Measurements from ENCODE around the gene OLA1. TPM values are rescaled to one million over a fixed set of nuclear protein-coding genes. Genes with fewer than 3 reads are reported as not detected.

The OLA1 gene
- total RNA-seq, 4 donors from 2014 or later = 40.4 to 54.1 (median 50.6) TPM

DNA sequence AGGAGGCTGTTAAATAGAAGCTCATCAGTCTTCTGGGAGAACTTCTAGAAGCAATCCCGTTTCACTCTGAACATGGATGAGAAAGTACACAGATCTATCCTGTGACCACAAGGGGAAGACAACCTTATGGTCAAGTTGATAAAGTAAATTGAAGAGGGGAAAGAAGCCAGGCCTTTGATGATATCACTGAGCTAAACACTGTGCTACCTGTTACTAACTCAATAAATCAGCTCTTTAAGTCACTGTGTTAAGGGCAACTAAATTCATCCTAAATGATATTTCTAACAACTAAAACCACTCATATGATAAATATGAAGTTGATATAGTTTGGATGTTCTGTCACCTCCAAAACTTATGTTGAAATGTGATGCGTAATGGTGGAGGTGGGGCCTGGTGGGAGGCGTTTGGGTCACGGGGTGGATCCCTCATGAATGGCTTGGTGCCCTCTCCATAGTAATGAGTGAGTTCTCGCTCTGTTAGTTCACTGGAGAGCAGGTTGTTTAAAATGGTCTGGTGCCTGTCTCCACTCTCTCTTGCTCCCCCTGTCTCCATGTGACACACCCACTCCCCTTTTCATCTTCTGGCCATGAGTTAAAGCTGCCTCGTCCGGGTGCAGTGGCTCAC lies 23.6 kb downstream of the OLA1 start:
- DNase-seq (ENCODE audit: low spot score) (no peak), ATAC-seq (ENCODE audit: low FRiP score) (no peak)
- TF ChIP-seq, protein P1, sequence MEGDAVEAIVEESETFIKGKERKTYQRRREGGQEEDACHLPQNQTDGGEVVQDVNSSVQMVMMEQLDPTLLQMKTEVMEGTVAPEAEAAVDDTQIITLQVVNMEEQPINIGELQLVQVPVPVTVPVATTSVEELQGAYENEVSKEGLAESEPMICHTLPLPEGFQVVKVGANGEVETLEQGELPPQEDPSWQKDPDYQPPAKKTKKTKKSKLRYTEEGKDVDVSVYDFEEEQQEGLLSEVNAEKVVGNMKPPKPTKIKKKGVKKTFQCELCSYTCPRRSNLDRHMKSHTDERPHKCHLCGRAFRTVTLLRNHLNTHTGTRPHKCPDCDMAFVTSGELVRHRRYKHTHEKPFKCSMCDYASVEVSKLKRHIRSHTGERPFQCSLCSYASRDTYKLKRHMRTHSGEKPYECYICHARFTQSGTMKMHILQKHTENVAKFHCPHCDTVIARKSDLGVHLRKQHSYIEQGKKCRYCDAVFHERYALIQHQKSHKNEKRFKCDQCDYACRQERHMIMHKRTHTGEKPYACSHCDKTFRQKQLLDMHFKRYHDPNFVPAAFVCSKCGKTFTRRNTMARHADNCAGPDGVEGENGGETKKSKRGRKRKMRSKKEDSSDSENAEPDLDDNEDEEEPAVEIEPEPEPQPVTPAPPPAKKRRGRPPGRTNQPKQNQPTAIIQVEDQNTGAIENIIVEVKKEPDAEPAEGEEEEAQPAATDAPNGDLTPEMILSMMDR (IDR thresholded peaks at IDR 0.05) = no peak

DNA sequence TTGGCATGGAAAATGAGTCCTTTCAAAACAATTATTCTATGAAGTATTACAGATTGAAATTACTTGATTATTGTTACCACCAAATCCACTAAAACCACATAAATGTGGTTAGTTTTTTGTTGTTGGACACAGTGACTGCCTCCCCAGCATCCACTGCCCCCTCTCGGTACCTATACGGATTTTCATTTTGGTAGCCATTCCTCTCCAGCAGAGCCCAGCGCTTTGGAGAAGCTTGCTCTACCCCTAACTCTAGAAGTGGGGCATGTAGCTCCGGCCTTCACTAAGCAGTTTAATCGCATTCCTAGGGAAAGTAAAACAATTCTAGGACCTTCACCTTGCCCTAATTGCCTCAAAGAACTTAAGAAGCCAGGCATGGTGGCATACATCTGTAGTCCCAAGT lies 24.2 kb downstream of the OLA1 start:
- no peak for DNase-seq (ENCODE audit: low spot score)
- ATAC-seq (ENCODE audit: low FRiP score) = no peak
- TF ChIP-seq, protein P1 (IDR thresholded peaks at IDR 0.05) = no peak

DNA sequence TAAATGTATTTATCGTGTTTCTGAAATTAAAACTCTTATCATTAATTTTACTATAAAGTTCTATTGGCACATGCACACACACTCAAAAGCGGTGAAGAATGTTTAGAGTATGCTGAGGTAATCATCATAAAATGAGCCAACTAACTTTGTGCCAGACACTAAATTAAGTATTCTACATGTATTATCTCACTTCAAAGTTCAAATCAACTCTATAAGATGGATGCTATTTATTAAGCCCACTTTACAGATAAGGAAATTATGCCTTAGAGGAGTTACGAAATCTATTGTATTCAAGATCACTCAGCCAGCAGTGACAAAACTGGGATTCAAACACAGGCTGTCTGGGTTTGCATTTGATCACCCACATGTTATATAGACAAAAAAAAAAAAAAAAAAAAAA lies 24.9 kb downstream of the OLA1 start:
- ATAC-seq (ENCODE audit: low FRiP score) (no peak), DNase-seq (ENCODE audit: low spot score) (no peak)
- TF ChIP-seq, protein P1 (IDR thresholded peaks at IDR 0.05) = no peak

DNA sequence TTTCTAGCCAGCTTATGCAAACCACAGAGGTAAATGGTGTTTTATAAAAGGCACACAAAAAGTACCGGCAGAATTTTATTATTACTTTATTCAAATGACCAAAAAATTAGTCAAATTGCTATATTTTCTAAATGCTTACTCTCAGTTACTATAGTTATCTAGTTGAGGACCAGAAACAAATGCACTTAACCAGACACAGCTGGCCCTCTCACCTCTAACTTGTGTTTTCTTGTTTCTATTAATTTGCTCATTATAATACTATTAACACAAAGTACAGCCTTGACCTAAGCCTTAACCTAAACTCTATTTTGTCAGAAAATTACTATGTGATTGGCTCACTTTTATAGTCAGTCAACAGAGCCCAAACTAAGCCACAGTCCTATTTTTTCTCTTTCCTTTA lies 26.2 kb downstream of the OLA1 start:
- TF ChIP-seq, protein P1 (IDR thresholded peaks at IDR 0.05) = no peak
- no peak for ATAC-seq (ENCODE audit: low FRiP score)
- no peak for DNase-seq (ENCODE audit: low spot score)

DNA sequence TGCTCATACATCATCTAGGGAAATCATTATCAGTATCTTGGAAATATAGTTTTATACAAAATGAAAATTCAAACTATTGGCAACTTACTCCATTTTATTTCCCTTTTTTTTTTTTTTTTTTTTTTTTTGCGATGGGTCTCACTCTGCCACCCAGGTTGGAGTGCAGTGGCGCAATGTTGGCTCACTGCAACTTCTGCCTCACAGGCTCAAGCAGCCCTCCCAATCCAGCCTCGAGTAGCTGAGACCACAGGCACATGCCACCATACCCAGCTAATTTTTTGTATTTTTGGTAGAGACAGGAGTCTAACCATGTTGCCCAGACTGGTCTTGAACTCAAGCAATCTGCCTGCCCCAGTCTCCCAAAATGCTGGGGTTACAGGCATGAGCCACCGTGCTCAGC lies 29.0 kb downstream of the OLA1 start:
- no peak for ATAC-seq (ENCODE audit: low FRiP score)
- TF ChIP-seq, protein P1 (IDR thresholded peaks at IDR 0.05) = no peak

DNA sequence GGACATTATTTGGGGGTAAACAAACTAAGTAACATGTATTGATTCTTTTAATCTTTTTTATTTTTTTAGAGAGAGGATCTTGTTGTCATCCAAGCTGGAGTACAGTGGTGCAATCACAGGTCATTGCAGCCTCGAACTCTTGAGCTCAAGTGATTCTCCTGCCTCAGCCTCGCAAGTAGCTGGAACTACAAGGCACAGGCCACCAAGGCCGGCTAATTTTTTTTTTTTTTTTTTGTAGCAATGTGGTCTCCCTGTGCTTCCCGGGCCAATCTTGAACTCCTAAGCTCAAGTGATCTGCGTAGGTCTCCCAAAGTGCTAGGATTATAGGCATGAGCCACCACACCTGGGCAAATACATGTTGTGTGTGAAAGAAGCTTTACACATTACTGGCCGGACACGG lies 29.6 kb downstream of the OLA1 start:
- no peak for ATAC-seq (ENCODE audit: low FRiP score)
- no peak for DNase-seq (ENCODE audit: low spot score)
- TF ChIP-seq, protein P1 (IDR thresholded peaks at IDR 0.05) = no peak

More for the DNA sequence above, 29.0 kb downstream of the OLA1 start:
- DNase-seq (ENCODE audit: low spot score) = no peak

DNA sequence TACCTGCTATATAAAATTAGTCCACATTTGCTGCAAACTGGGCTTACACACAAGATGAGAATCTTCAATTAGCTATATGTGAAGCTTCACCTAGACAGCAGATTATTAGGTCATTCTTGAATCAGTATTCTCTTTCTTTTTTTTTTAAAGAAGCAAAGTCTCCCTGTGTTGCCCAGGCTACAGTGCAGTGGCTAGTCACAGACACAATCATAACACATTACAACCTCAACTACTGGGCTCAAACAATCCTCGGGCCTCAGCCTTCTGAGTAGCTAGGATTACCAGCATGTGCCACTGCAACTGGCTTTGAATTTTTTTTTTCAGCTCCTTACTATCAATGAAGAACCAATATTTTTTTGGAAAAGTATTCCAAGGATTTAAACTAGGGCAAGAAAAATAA lies 30.5 kb downstream of the OLA1 start:
- DNase-seq (ENCODE audit: low spot score) (no peak), ATAC-seq (ENCODE audit: low FRiP score) (no peak)
- TF ChIP-seq, protein P1 (IDR thresholded peaks at IDR 0.05) = no peak
